T-cell (primary cell): ENCODE results near the gene STK40. TPM values are rescaled to one million over a fixed set of nuclear protein-coding genes. Genes with fewer than 3 reads are reported as not detected.

Source experiments
- ATAC-seq, 4 experiments: fragments of 200-7000 bp in 3 of 4; fragments of 150-1000 bp in 1 of 4; cut with Tn5 transposase; replicated peaks in 1 of 4; 1 replicate in 3 of 4; 2 replicates in 1 of 4; pipeline ENCODE4 v1.10.0; 2021; ENCODE audit warnings: moderate library complexity in 3 of 4, mild to moderate bottlenecking in 2 of 4, moderate number of reproducible peaks in 1 of 4
- CTCF ChIA-PET, 2 donors: fragments of 300-600 bp; sonication (Branson Sonifier 250); formaldehyde crosslinking; loops; one replicate each; lab custom pipeline; 2022; ENCODE audit warnings: antibody characterized with exemption in 2 of 2; lab: Charles Lee
- POLR2A ChIA-PET, 2 donors: fragments of 300-600 bp; sonication (Branson Sonifier 250); formaldehyde crosslinking; loops; one replicate each; lab custom pipeline; 2022; ENCODE audit warnings: antibody characterized with exemption in 2 of 2; lab: Charles Lee
- DNase-seq, 35 experiments: peaks; one replicate each; pipeline versions ENCODE4 v3.0.0 to v3.0.0-alpha.2; 2013 to 2023
- H3K27ac ChIP-seq: one replicate; pipeline ENCODE4 v1.5.1; 2013; ENCODE audit warnings: low read length
- H3K27me3 ChIP-seq, 2 experiments: replicated peaks in 1 of 2; 1 replicate in 1 of 2; 2 replicates in 1 of 2; pipeline versions ENCODE4 v1.6.1 to v1.7.0; 2013; ENCODE audit warnings: low read length in 1 of 2, mixed read lengths in 1 of 2; ENCODE audit not compliant: control insufficient read depth in 2 of 2, insufficient read depth in 2 of 2; ENCODE audit errors: extremely low read depth in 1 of 2
- H3K36me3 ChIP-seq, 2 donors: 1 replicate in 1 of 2; 2 replicates in 1 of 2; pipeline versions ENCODE4 v1.6.1 to v1.7.0; 2013; ENCODE audit warnings: low read length in 1 of 2; ENCODE audit not compliant: control insufficient read depth in 2 of 2, insufficient read depth in 1 of 2; ENCODE audit errors: extremely low read depth in 1 of 2
- H3K4me1 ChIP-seq, 2 experiments: 1 replicate in 1 of 2; 2 replicates in 1 of 2; pipeline versions ENCODE4 v1.6.1 to v1.7.0; 2013; ENCODE audit warnings: low read length in 2 of 2, mixed read lengths in 1 of 2; ENCODE audit not compliant: insufficient read depth in 2 of 2, control insufficient read depth in 1 of 2; ENCODE audit errors: extremely low read depth in 1 of 2
- H3K4me3 ChIP-seq, 2 donors: 1 replicate in 1 of 2; 2 replicates in 1 of 2; pipeline versions ENCODE4 v1.5.1 to v1.7.0; 2013; ENCODE audit warnings: mild to moderate bottlenecking in 2 of 2, low read length in 1 of 2, moderate library complexity in 1 of 2; ENCODE audit not compliant: control insufficient read depth in 1 of 2; ENCODE audit errors: extremely low read depth in 1 of 2
- H3K9me3 ChIP-seq: 2 replicates; pipeline ENCODE4 v1.7.0; 2013
- H3K27ac Mint-ChIP-seq, 2 donors: one replicate each; pipeline ENCODE4 v1.8.0; 2020 to 2021; ENCODE audit warnings: mild to moderate bottlenecking in 2 of 2, mixed read lengths in 2 of 2
- H3K27me3 Mint-ChIP-seq, 2 donors: one replicate each; pipeline ENCODE4 v1.8.0; 2021 to 2022; ENCODE audit warnings: mixed read lengths in 2 of 2
- H3K36me3 Mint-ChIP-seq: one replicate; pipeline ENCODE4 v1.8.0; 2021; ENCODE audit warnings: mixed read lengths
- H3K4me1 Mint-ChIP-seq, 3 donors: one replicate each; pipeline ENCODE4 v1.8.0; 2020 to 2022; ENCODE audit warnings: mixed read lengths in 3 of 3, mild to moderate bottlenecking in 1 of 3
- H3K4me3 Mint-ChIP-seq, 3 donors: one replicate each; pipeline ENCODE4 v1.8.0; 2020 to 2022; ENCODE audit warnings: mild to moderate bottlenecking in 3 of 3, mixed read lengths in 3 of 3, moderate library complexity in 3 of 3
- H3K9me3 Mint-ChIP-seq, 3 donors: one replicate each; pipeline ENCODE4 v1.8.0; 2020 to 2022; ENCODE audit warnings: mixed read lengths in 3 of 3
- WGBS: methylation state at CpG from one replicate; pipeline ENCODE4 v1.1.5; 2013; ENCODE audit warnings: missing lambda C conversion rate; ENCODE audit not compliant: insufficient coverage; 5-methylcytosine and 5-hydroxymethylcytosine counted together
- total RNA-seq, 35 experiments: library from RNA in 6 of 35; stranded (reverse) in 6 of 35; fragments of 120-200 nt in 1 of 35; gene quantifications; one replicate each; pipeline versions ENCODE4 v1.2.1 to v1.2.4 and lab custom pipeline; 2013 to 2026

Gene STK40
- total RNA-seq, 5 donors from 2014 or later (not counting 1 experiment from before 2014, with no cell fraction given): 29.6 to 71.1 (median 56.7) TPM

DNA sequence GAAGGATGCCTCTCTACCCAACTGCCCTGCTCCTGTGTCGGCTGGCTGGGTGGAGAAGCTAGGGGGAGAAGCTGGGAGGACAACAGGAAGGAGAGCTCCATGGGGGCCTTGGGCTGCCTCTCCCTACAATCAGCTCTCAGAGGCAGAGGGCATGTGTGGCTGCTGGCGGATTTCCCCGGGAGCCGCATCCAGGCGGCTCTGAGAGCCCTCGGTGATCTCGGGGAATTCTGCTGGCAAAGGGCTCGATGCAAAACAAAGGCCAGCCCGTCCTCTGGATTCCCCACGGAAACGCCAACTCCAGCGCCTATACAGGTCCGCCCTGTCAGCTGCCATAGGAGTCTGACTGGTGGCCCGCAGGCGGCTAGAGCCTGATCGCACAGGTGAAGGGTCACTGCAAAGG, 35.9 kb downstream of the STK40 start:
- ChIA-PET CTCF (interaction anchor here in 1 of 2 donors (1.8 to 1.9 kb wide), 2 partner anchors 17 to 19 kb away, joined by 6 to 7 read pairs; no protein-coding TSS in a partner anchor), POLR2A (no interaction called here)
- no peak overlapping the region for H3K27ac Mint-ChIP-seq
- no peaks in the 10 kb centered on the region for H3K27me3 Mint-ChIP-seq
- H3K9me3 Mint-ChIP-seq: no peaks in the 10 kb centered on the region
- WGBS: 96% methylated on average over 15 of the region's 16 CpGs
- Histone ChIP-seq H3K4me3 (no peak overlapping the region), H3K9me3 (no peaks in the 10 kb centered on the region), H3K4me1 (peaks cover 2 to 29% of the 10 kb centered on the region in 2 experiments), H3K27ac (no peak overlapping the region), H3K36me3 (peaks cover 14 to 58% of the 10 kb centered on the region in 2 donors), H3K27me3 (no peaks in the 10 kb centered on the region)
- no peak for DNase-seq
- peaks cover 19 to 29% (median 24%) of the 10 kb centered on the region in 3 donors for H3K4me1 Mint-ChIP-seq
- peak overlapping the region in 1 of 3 donors; percentile 61 for H3K4me3 Mint-ChIP-seq
- peaks cover 40% of the 10 kb centered on the region for H3K36me3 Mint-ChIP-seq
- no peak for ATAC-seq

DNA sequence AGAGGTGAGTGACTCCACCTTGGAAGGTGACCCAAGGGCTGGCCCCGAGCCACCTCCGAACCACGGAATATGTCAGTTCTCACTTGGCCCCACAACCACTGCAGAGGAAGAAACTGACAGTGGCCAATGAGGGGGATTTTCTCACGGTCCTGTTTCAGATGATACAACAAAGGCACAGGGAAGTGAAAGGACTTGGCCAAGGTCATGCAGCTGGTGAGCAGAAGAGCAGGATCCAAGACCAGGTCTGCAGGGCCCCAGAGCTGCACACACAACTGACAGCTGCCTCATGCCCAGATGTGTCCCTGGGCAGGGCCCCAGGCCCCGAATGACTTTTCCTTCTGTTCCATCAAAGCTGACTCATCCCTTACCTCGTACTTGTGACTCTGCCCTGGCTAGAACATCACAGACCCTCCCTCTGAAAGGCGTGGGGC, 36.5 kb downstream of the STK40 start:
- DNase-seq (no peak), ATAC-seq (no peak)
- ChIA-PET CTCF (interaction anchor here in 1 of 2 donors (0.6 to 1.9 kb wide), 2 partner anchors 18 to 71 kb away, joined by 3 to 6 read pairs; no protein-coding TSS in a partner anchor), POLR2A (no interaction called here)
- Histone ChIP-seq H3K4me3 (no peak overlapping the region), H3K27ac (no peak overlapping the region), H3K4me1 (peaks cover 2 to 29% of the 10 kb centered on the region in 2 experiments), H3K9me3 (no peaks in the 10 kb centered on the region), H3K27me3 (no peaks in the 10 kb centered on the region), H3K36me3 (peaks cover 12 to 57% of the 10 kb centered on the region in 2 donors)
- H3K4me1 Mint-ChIP-seq: peaks cover 22 to 30% (median 25%) of the 10 kb centered on the region in 3 donors
- no peaks in the 10 kb centered on the region for H3K9me3 Mint-ChIP-seq
- WGBS: 68% methylated on average over 5 of the region's 7 CpGs
- peaks cover 41% of the 10 kb centered on the region for H3K36me3 Mint-ChIP-seq
- H3K4me3 Mint-ChIP-seq: no peak overlapping the region
- H3K27ac Mint-ChIP-seq: no peak overlapping the region
- H3K27me3 Mint-ChIP-seq: no peaks in the 10 kb centered on the region

DNA sequence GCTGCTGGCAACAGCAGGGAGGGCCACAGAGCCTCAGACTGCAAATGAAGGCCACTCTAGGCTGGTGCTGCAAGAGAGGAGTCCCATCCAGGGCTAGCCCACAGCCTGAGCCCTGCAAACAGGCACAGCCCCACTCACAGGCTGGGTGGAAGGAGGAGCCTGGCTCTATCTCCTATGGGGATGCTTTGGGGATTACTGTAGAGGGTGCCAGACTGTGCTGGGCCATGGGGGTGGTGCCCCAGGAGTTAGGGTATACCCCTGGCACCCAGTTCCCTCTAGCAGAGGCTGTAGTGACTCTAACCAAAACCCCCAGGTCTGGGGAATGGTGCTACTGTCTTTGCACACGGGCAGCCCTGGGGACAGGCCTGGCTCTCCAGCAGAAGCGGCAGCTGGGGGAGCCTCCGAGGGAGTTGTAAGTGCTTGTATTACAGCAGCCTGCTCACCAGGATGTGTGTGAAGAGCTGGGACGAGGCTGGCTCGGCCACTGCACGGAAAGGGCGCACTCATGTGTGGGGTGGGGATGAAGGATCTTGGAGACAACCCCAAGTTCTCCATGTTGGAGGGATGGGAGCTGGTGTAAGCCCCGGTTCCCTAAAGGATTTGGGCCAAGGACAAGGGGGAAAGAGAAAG, 38.9 kb downstream of the STK40 start:
- Mint-ChIP-seq H3K27me3 (no peaks in the 10 kb centered on the region), H3K36me3 (peaks cover 38% of the 10 kb centered on the region), H3K4me1 (peaks cover 30 to 36% (median 32%) of the 10 kb centered on the region in 3 donors), H3K4me3 (no peak overlapping the region), H3K27ac (no peak overlapping the region), H3K9me3 (no peaks in the 10 kb centered on the region)
- Histone ChIP-seq H3K4me3 (no peak overlapping the region), H3K9me3 (no peaks in the 10 kb centered on the region), H3K4me1 (peaks cover 2 to 34% of the 10 kb centered on the region in 2 experiments), H3K27ac (no peak overlapping the region), H3K27me3 (no peaks in the 10 kb centered on the region), H3K36me3 (peaks cover 14 to 64% of the 10 kb centered on the region in 2 donors)
- ChIA-PET POLR2A (no interaction called here), CTCF (interaction anchor here in 1 of 2 donors (0.9 kb wide), 1 partner anchor 10 kb away, joined by 3 read pairs; no protein-coding TSS in a partner anchor)
- ATAC-seq (no peak), DNase-seq (no peak)
- whole genome bisulfite sequencing: 95% methylated on average over 8 of the region's 8 CpGs

DNA sequence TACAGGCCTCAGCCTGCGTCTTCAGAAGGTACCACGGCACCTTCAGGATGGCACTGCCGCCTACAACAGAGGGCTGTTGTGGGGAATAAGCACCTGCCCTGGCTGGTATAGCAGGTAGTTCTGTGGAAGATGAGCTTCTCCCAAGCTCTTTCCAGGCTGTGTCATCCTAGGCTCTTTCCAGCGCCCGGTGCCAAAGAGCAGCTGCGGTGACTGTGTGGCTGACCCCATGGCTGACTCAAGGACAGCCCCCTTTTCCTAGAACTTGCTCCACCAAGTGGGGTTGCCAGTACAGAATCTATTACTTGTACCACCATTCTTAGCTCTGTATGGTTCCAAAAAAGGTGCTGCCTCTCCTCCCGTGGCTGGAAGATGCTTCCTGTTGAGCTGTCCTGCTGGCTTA, 40.4 kb downstream of the STK40 start:
- ATAC-seq: no peak
- POLR2A ChIA-PET: no interaction called here
- no peaks in the 10 kb centered on the region for H3K9me3 ChIP-seq
- CTCF ChIA-PET: interaction anchor here in 1 of 2 donors (0.6 to 1.5 kb wide), 2 partner anchors 24 to 67 kb away, joined by 4 to 5 read pairs; no protein-coding TSS in a partner anchor
- Mint-ChIP-seq H3K4me3 (no peak overlapping the region), H3K27me3 (no peaks in the 10 kb centered on the region), H3K4me1 (peaks cover 15 to 22% (median 20%) of the 10 kb centered on the region in 3 donors), H3K36me3 (peaks cover 45% of the 10 kb centered on the region), H3K27ac (no peak overlapping the region), H3K9me3 (no peaks in the 10 kb centered on the region)
- peaks cover 2 to 19% of the 10 kb centered on the region in 2 experiments for H3K4me1 ChIP-seq
- H3K4me3 ChIP-seq: no peak overlapping the region
- H3K36me3 ChIP-seq: peaks cover 19 to 76% of the 10 kb centered on the region in 2 donors
- H3K27ac ChIP-seq: no peak overlapping the region
- 91% methylated on average over 4 of the region's 7 CpGs for WGBS
- H3K27me3 ChIP-seq: no peaks in the 10 kb centered on the region
- no peak for DNase-seq

DNA sequence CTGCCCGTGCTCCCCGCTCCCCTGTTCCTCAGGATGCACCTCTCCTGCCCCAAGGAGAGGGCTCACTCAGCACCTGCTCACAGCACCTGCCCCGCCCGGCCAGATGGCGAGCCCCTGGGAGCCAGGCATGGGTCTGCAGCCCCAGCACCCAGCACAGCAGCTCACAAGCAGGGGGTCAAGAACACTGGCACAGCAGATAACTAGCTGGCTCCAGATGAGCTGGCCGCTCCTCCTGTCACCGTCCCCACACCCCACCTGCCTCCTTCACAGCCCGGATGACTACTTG, 41.4 kb downstream of the STK40 start:
- WGBS: 92% methylated on average over 8 of the region's 8 CpGs
- H3K27me3 Mint-ChIP-seq: no peaks in the 10 kb centered on the region
- peak overlapping the region in 1 of 2 donors; percentile 69 for H3K27ac Mint-ChIP-seq
- Histone ChIP-seq H3K27me3 (no peaks in the 10 kb centered on the region), H3K9me3 (no peaks in the 10 kb centered on the region), H3K36me3 (peaks cover 24 to 83% of the 10 kb centered on the region in 2 donors), H3K4me1 (peaks cover 0 to 12% of the 10 kb centered on the region in 2 experiments), H3K27ac (no peak overlapping the region), H3K4me3 (no peak overlapping the region)
- peaks cover 45% of the 10 kb centered on the region for H3K36me3 Mint-ChIP-seq
- ChIA-PET CTCF (interaction anchor here (0.6 to 2.7 kb wide), 4 partner anchors 10 to 52 kb away, joined by 3 to 24 read pairs (median 5); no protein-coding TSS in a partner anchor), POLR2A (no interaction called here)
- H3K4me3 Mint-ChIP-seq: no peak overlapping the region
- ATAC-seq (no peak), DNase-seq (no peak)
- H3K4me1 Mint-ChIP-seq: peaks cover 16 to 20% (median 20%) of the 10 kb centered on the region in 3 donors
- no peaks in the 10 kb centered on the region for H3K9me3 Mint-ChIP-seq

DNA sequence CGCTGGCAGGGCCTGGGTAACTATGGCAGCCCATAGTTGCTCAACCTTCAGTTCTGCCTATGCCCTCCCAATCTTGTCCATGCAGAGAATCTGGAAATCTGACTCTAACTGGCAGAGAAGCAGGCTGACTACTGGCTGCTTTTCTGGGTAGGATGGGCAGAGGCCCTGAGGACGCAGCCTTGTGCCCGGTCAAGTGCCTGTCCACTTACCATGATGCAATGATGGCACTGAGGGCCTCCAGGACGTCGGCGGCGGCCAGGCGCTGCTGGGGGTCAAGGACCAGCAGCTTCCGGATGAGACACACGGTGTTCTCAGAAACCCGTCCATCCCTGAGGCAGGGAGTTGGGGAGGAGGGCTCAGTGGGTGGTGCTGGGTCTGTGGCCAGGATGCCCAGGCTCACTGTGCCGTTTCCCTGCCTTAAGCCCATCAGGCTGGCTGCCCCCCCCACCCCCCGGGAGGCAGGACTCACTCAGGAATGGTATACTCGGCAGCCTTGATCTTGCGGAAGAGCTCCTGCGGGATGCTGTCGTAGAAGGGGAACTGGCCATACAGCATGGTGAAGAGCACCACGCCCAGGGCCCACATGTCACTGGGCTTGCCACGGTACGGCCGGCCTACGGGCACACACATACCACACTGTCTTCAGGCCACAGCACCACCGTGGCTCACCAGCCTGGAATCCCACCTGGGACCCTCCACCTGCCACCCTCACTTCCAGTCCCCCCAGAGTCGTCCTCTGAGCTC, 41.9 kb downstream of the STK40 start:
- H3K36me3 ChIP-seq: peaks cover 24 to 82% of the 10 kb centered on the region in 2 donors
- H3K9me3 ChIP-seq: no peaks in the 10 kb centered on the region
- Mint-ChIP-seq H3K4me1 (peaks cover 21 to 26% (median 24%) of the 10 kb centered on the region in 3 donors), H3K36me3 (peaks cover 45% of the 10 kb centered on the region), H3K9me3 (no peaks in the 10 kb centered on the region), H3K4me3 (no peak overlapping the region), H3K27me3 (no peaks in the 10 kb centered on the region), H3K27ac (no peak overlapping the region)
- no peak overlapping the region for H3K27ac ChIP-seq
- H3K4me3 ChIP-seq: no peak overlapping the region
- peaks cover 0 to 17% of the 10 kb centered on the region in 2 experiments for H3K4me1 ChIP-seq
- POLR2A ChIA-PET: no interaction called here
- CTCF ChIA-PET: interaction anchor here (0.6 to 2.7 kb wide), 11 partner anchors 11 to 210 kb away, joined by 3 to 24 read pairs (median 4); no protein-coding TSS in a partner anchor
- no peaks in the 10 kb centered on the region for H3K27me3 ChIP-seq
- 98% methylated on average over 21 of the region's 24 CpGs for WGBS
- ATAC-seq: no peak
- no peak for DNase-seq
